Glutamatergic neuron (in vitro differentiated cells): ENCODE data around the gene ALCAM. TPM values are rescaled to one million over a fixed set of nuclear protein-coding genes. Genes with fewer than 3 reads are reported as not detected.

Experiments used
- DNase-seq: peaks from one replicate; pipeline ENCODE4 v3.0.0; 2022
- H3K27ac Mint-ChIP-seq: one replicate; pipeline ENCODE4 v1.8.0; 2020; ENCODE audit warnings: mild to moderate bottlenecking, mixed read lengths, inconsistent platforms; ENCODE audit not compliant: unreplicated experiment
- H3K27me3 Mint-ChIP-seq: one replicate; pipeline ENCODE4 v1.8.0; 2020; ENCODE audit warnings: mild to moderate bottlenecking, moderate library complexity, mixed read lengths, inconsistent platforms; ENCODE audit not compliant: unreplicated experiment
- H3K36me3 Mint-ChIP-seq: one replicate; pipeline ENCODE4 v1.8.0; 2020; ENCODE audit warnings: mild to moderate bottlenecking, mixed read lengths, inconsistent platforms; ENCODE audit not compliant: unreplicated experiment
- H3K4me1 Mint-ChIP-seq: one replicate; pipeline ENCODE4 v1.8.0; 2020; ENCODE audit warnings: mild to moderate bottlenecking, low read depth, mixed read lengths, inconsistent platforms; ENCODE audit not compliant: unreplicated experiment
- H3K4me3 Mint-ChIP-seq: one replicate; pipeline ENCODE4 v1.8.0; 2020; ENCODE audit warnings: mild to moderate bottlenecking, mixed read lengths, inconsistent platforms; ENCODE audit not compliant: unreplicated experiment
- H3K9me3 Mint-ChIP-seq: one replicate; pipeline ENCODE4 v1.8.0; 2020; ENCODE audit warnings: mild to moderate bottlenecking, moderate library complexity, mixed read lengths, inconsistent platforms; ENCODE audit not compliant: unreplicated experiment
- CTCF ChIP-seq: fragments of 200-600 bp; sonication (generic); IDR thresholded peaks from one replicate; pipeline ENCODE4 v1.5.0; 2021; ENCODE audit not compliant: partially characterized antibody, unreplicated experiment
- total RNA-seq: library from RNA; stranded (reverse); fragmentation: NEBNext Ultra II Directional; extraction: Animal tissue kit (Norgen Biotek cat#: 25700); gene quantifications from one replicate; pipeline ENCODE4 v1.2.1, GENCODE V29; 2021; ENCODE audit not compliant: unreplicated experiment

ALCAM gene
- total RNA-seq, 1 donor from 2014 or later = 115 TPM

GRCh38 chr3:105613120-105613519 lies 246.4 kb downstream of the ALCAM start:
- no peak for TF ChIP-seq CTCF
- H3K27ac Mint-ChIP-seq = no peak overlapping the region
- H3K4me3 Mint-ChIP-seq = no peak overlapping the region
- DNase-seq = no peak
- H3K9me3 Mint-ChIP-seq = peaks cover 2% of the 10 kb centered on the region
- H3K4me1 Mint-ChIP-seq = peaks cover 8% of the 10 kb centered on the region
- peaks cover 7% of the 10 kb centered on the region for H3K27me3 Mint-ChIP-seq
- H3K36me3 Mint-ChIP-seq = no peaks in the 10 kb centered on the region

- TF ChIP-seq CTCF = no peak
These were observed 247.8 kb downstream of the ALCAM start for GRCh38 chr3:105614288-105615030.

GRCh38 chr3:105615814-105616213 lies 249.1 kb downstream of the ALCAM start:
- Mint-ChIP-seq H3K27ac (no peak overlapping the region), H3K4me1 (peaks cover 8% of the 10 kb centered on the region), H3K4me3 (no peak overlapping the region), H3K9me3 (no peaks in the 10 kb centered on the region), H3K36me3 (no peaks in the 10 kb centered on the region), H3K27me3 (no peaks in the 10 kb centered on the region)
- TF ChIP-seq CTCF = no peak
- DNase-seq = no peak

More at GRCh38 chr3:105614288-105615030, 247.8 kb downstream of the ALCAM start:
- Mint-ChIP-seq H3K4me1 (peaks cover 8% of the 10 kb centered on the region), H3K36me3 (no peaks in the 10 kb centered on the region), H3K27ac (no peak overlapping the region), H3K9me3 (no peaks in the 10 kb centered on the region), H3K27me3 (peaks cover 4% of the 10 kb centered on the region), H3K4me3 (no peak overlapping the region)
- no peak for DNase-seq

GRCh38 chr3:105616374-105617121 lies 249.8 kb downstream of the ALCAM start:
- H3K4me1 Mint-ChIP-seq = peaks cover 8% of the 10 kb centered on the region
- H3K9me3 Mint-ChIP-seq = no peaks in the 10 kb centered on the region
- no peak overlapping the region for H3K4me3 Mint-ChIP-seq
- no peak overlapping the region for H3K27ac Mint-ChIP-seq
- no peak for TF ChIP-seq CTCF
- H3K27me3 Mint-ChIP-seq = no peaks in the 10 kb centered on the region
- no peak for DNase-seq
- H3K36me3 Mint-ChIP-seq = no peaks in the 10 kb centered on the region

- H3K27me3 Mint-ChIP-seq = no peaks in the 10 kb centered on the region
- no peaks in the 10 kb centered on the region for H3K9me3 Mint-ChIP-seq
- H3K4me1 Mint-ChIP-seq = peaks cover 8% of the 10 kb centered on the region
- no peak for DNase-seq
- H3K27ac Mint-ChIP-seq = no peak overlapping the region
- H3K4me3 Mint-ChIP-seq = no peak overlapping the region
- TF ChIP-seq CTCF = no peak
- no peaks in the 10 kb centered on the region for H3K36me3 Mint-ChIP-seq
These were observed 251.8 kb downstream of the ALCAM start for GRCh38 chr3:105618556-105618955.
